Measurements from ENCODE around the gene VPS9D1.

Gene VPS9D1

DNA sequence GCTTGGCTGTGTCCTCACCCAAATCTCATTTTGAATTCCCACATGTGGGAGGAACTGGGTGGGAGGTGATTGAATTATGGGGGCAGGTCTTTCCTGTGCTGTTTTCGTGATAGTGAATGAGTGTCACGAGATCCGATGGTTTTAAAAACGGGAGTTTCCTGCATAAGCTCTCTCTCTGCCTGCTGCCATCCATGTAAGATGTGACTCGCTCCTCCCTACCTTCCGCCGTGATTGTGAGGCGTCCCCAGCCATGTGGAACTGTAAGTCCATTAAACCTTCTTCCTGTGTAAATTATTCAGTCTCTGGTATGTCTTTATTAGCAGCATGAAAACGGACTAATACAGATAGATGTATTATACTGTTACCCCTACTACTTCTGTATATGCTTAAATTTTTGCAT is 59.5 kb downstream of the VPS9D1 start:
- TF ChIP-seq, protein P1, sequence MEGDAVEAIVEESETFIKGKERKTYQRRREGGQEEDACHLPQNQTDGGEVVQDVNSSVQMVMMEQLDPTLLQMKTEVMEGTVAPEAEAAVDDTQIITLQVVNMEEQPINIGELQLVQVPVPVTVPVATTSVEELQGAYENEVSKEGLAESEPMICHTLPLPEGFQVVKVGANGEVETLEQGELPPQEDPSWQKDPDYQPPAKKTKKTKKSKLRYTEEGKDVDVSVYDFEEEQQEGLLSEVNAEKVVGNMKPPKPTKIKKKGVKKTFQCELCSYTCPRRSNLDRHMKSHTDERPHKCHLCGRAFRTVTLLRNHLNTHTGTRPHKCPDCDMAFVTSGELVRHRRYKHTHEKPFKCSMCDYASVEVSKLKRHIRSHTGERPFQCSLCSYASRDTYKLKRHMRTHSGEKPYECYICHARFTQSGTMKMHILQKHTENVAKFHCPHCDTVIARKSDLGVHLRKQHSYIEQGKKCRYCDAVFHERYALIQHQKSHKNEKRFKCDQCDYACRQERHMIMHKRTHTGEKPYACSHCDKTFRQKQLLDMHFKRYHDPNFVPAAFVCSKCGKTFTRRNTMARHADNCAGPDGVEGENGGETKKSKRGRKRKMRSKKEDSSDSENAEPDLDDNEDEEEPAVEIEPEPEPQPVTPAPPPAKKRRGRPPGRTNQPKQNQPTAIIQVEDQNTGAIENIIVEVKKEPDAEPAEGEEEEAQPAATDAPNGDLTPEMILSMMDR (IDR thresholded peaks at IDR 0.05; ENCODE audit: extremely low read depth, missing control alignments): no peak
- no peak for DNase-seq (ENCODE audit: low spot score)

DNA sequence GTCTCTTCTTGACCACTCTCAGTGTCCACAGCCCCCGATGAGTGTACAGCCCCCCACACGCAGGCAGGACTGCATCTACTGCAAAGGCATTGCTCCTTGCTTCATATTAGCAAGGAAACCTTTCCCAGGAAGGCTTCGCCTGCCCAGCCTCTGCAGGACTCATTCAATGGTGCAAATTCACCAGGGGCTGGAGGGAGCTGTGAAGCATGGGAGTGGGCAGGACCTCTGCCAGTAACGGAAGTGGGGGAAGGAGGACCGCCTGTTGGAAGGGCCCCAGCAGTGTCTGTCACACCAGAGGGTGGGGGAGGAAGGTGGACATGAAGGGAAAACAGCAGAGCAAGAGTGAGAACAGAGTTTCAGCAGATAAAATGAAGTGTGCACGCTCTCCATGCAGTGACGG is 60.6 kb downstream of the VPS9D1 start:
- TF ChIP-seq, protein P1 (IDR thresholded peaks at IDR 0.05; ENCODE audit: extremely low read depth, missing control alignments): no peak
- no peak for DNase-seq (ENCODE audit: low spot score)

DNA sequence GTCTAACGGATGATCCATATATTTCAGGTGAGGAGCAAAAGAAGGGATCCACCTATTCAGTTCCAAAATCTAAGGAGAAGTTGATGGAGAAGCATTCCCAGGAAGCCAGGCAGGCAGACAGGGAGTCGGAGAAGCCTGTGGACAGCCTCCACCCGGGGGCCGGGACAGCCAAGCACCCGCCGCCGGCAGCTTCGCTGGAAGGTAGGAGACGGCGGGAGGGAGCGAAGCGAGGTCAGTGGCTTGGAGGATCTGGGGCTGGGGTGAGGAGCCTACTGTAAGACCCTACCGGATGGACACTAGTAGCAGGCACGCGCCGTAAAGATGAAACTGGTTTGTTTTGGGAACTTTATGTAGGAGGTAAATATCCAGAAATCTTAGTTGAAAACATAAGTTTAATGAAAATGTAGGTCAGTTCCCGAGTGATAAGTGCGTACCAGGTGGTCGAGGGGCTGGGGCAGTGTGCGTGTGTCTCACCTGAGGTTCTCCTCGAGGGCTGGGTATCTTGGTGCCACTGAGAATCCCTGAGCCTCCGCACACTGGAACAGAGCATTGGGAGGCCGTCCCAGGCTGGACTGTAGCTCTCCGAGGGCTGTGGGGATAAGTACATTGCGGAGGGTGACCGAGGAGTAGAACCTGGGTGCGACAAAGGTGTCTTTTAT is 62.3 kb downstream of the VPS9D1 start:
- DNase-seq (ENCODE audit: low spot score): peak; percentile 56
- TF ChIP-seq, protein P1 (IDR thresholded peaks at IDR 0.05; ENCODE audit: extremely low read depth, missing control alignments): no peak

DNA sequence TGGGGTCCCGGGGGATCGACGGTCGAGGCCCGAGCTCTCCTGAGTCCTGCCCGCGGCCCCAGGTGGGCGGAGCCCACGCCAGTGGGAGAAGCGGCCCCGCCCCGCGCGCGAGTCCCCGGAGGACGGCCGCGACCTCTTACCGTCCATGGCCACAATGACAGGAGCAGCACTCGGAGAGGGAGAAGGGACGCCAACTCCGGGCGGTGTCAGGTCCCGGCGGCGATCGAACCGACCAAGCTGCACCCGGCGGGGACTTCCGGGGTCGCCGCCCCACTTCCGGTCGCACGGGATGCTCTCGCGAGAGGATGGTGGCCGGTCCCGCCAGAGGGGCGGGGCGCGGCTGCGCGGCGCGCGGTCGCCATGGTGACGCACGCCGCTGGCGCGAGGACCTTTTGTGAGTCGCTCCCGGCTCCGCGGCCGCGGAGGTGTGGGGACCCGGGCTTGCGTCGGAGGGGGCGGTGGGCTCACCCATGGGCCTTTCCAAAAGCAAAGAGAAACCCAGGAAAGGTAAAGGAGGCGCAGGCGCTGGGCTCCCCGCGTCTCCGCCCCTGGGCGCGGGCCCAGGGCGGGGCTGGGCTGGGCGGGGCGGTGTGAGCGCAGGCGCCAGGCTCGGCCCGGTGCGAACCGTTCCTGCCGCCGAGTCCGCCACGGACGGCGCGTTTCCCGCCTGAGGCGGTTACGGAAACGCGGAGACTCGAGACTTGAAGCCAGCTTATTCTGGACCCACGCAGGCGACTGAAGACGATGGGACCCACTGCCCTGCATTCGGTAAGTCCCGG is 63.1 kb downstream of the VPS9D1 start, which contains the start of the genes CHMP1A and SPATA33:
Gene CHMP1A (minus strand): TSS at position 267 of the 779 bp plus-strand sequence. CDS start 120 bp downstream, at position 147.
Gene SPATA33 (plus strand): TSS at position 395 of the 779 bp plus-strand sequence. CDS start 76 bp downstream, at position 471.
- DNase-seq (ENCODE audit: low spot score): peak; percentile 100

More for the DNA sequence above, 63.1 kb downstream of the VPS9D1 start, which contains the start of the genes CHMP1A and SPATA33:
- TF ChIP-seq, protein P1 (IDR thresholded peaks at IDR 0.05; ENCODE audit: extremely low read depth, missing control alignments): no peak
